DND-41 (cell line): Measurements from ENCODE around the gene DLX1.

Experiments
- ATAC-seq: fragments of 200-7000 bp; cut with Tn5 transposase; 3 replicates; pipeline ENCODE4 v1.9.1; 2021; ENCODE audit warnings: low read depth; ENCODE audit not compliant: insufficient read depth
- DNase-seq: peaks from one replicate; pipeline ENCODE4 v3.0.0-alpha.2; 2020
- H2AFZ ChIP-seq: 2 replicates; pipeline ENCODE4 v1.6.0; 2012; ENCODE audit warnings: low read depth, low read length
- H3K27ac ChIP-seq: 2 replicates; pipeline ENCODE4 v1.5.1; 2012; ENCODE audit warnings: low read length, inconsistent platforms
- H3K27me3 ChIP-seq: fragments of 200-600 bp; sonication (generic); 2 replicates; pipeline ENCODE4 v1.6.0; 2012; ENCODE audit warnings: low read length, mild to moderate bottlenecking, inconsistent platforms; ENCODE audit not compliant: insufficient read depth, poor library complexity
- H3K36me3 ChIP-seq: 2 replicates; pipeline ENCODE4 v1.5.1; 2012; ENCODE audit warnings: low read length, inconsistent platforms; ENCODE audit not compliant: insufficient read depth
- H3K4me1 ChIP-seq: 2 replicates; pipeline ENCODE4 v1.5.1; 2012; ENCODE audit warnings: mild to moderate bottlenecking, low read length; ENCODE audit not compliant: insufficient read depth
- H3K4me2 ChIP-seq: 2 replicates; pipeline ENCODE4 v1.6.0; 2012; ENCODE audit warnings: mild to moderate bottlenecking, moderate library complexity, low read length, inconsistent platforms; ENCODE audit not compliant: insufficient read depth
- H3K4me3 ChIP-seq, 2 experiments: fragments of 200-600 bp in 1 of 2; shearing (Covaris generic) in 1 of 2; 2 replicates each; pipeline ENCODE4 v1.5.1; 2012 to 2016; ENCODE audit warnings: inconsistent platforms in 2 of 2, low read length in 2 of 2, mild to moderate bottlenecking in 2 of 2, low read depth in 1 of 2, moderate library complexity in 1 of 2
- H3K79me2 ChIP-seq: 2 replicates; pipeline ENCODE4 v1.6.0; 2012; ENCODE audit warnings: low read length, inconsistent platforms; ENCODE audit not compliant: insufficient read depth
- H3K9ac ChIP-seq: 2 replicates; pipeline ENCODE4 v1.6.0; 2012; ENCODE audit warnings: low read depth, mild to moderate bottlenecking, inconsistent platforms, low read length, moderate library complexity
- H3K9me3 ChIP-seq: 2 replicates; pipeline ENCODE4 v1.5.1; 2012; ENCODE audit warnings: low read length, moderate library complexity, mild to moderate bottlenecking, inconsistent platforms; ENCODE audit not compliant: insufficient read depth, severe bottlenecking
- H4K20me1 ChIP-seq: 2 replicates; pipeline ENCODE4 v1.6.0; 2012; ENCODE audit warnings: low read length; ENCODE audit not compliant: insufficient read depth
- EZH2 ChIP-seq: IDR thresholded peaks from 3 replicates; pipeline ENCODE4 v1.6.1; 2012; ENCODE audit warnings: borderline replicate concordance, low read depth, mild to moderate bottlenecking, moderate library complexity, low read length, inconsistent platforms; ENCODE audit not compliant: severe bottlenecking
- TF ChIP-seq, protein P1 (sequence below): IDR thresholded peaks from 2 replicates; pipeline ENCODE4 v1.5.1; 2012; ENCODE audit warnings: borderline replicate concordance, low read length, moderate library complexity, mild to moderate bottlenecking; ENCODE audit not compliant: poor library complexity, severe bottlenecking; ENCODE audit errors: extremely low read depth

DLX1 gene

DNA sequence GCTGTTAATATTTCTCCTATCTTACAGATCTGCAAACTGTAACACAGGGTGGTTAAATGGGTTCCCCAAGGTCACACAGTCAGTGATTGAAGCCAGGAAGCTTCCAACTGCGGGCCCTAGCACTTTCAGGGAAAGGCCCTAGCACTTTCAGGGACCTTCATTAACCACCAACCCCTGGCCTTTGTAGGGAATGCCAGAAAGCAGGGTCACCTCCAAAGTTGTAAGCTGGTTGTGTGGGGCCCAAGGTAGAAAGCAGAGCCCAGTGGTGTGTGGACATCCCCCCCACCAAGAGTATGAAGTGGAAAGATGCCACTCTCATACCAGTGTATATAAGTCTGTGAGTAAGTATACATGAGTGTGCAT is 13.0 kb downstream of the DLX1 start:
- TF ChIP-seq, protein P1, sequence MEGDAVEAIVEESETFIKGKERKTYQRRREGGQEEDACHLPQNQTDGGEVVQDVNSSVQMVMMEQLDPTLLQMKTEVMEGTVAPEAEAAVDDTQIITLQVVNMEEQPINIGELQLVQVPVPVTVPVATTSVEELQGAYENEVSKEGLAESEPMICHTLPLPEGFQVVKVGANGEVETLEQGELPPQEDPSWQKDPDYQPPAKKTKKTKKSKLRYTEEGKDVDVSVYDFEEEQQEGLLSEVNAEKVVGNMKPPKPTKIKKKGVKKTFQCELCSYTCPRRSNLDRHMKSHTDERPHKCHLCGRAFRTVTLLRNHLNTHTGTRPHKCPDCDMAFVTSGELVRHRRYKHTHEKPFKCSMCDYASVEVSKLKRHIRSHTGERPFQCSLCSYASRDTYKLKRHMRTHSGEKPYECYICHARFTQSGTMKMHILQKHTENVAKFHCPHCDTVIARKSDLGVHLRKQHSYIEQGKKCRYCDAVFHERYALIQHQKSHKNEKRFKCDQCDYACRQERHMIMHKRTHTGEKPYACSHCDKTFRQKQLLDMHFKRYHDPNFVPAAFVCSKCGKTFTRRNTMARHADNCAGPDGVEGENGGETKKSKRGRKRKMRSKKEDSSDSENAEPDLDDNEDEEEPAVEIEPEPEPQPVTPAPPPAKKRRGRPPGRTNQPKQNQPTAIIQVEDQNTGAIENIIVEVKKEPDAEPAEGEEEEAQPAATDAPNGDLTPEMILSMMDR = no peak
- no peak for TF ChIP-seq EZH2
- Histone ChIP-seq H2AFZ (no peak overlapping the region), H3K36me3 (no peaks in the 10 kb centered on the region), H3K27me3 (peaks cover 48% of the 10 kb centered on the region), H3K4me3 (no peak overlapping the region), H3K79me2 (no peaks in the 10 kb centered on the region), H3K27ac (no peak overlapping the region), H4K20me1 (peaks cover 10% of the 10 kb centered on the region; the same call in 1 of the 2 replicates), H3K4me2 (no peak overlapping the region), H3K4me1 (peaks cover 44% of the 10 kb centered on the region), H3K9me3 (no peaks in the 10 kb centered on the region), H3K9ac (no peak overlapping the region)
- ATAC-seq = no peak
- no peak for DNase-seq

DNA sequence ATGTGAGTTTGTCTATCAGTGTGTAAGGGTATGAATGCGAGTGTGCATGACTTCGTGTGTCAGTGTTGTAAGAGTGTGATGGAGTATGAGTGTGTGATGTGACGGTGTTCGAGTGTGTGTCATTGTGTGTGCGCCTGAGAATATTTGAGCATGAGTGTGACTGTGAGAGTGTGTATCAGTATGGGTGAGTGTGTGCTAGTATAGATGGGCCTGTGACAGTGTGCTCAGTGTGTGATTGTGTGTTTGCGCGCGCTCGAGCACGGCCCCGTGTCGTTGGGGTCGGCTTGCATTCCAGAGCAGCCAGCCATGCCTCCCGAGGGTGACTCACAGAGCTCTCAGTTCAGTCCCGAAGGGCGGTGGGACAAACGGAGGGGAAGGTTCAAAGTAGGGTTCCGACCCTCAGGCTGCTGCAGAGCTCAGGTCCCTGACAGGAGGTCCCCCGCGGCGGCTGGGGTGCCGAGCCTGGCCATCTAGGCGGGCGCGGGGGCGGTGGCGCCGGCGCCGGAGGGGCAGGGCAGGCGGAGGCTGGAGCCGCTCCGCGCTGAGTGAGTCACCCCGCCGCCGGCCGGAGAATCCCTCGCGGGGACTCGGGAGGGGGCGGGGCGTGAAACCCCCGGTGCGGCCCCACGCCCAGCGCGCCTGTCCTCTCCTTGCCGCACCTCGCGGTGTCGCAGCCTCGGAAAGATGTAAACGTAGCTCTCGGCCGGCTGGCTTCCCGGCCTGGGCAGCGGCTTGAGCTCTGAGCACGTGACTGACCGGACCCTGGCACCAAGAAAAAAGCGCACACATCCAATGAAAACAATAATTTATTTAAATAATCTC is 13.6 kb downstream of the DLX1 start:
- Histone ChIP-seq H3K27ac (no peak overlapping the region), H3K4me2 (no peak overlapping the region), H3K36me3 (no peaks in the 10 kb centered on the region), H2AFZ (no peak overlapping the region), H3K9me3 (no peaks in the 10 kb centered on the region), H3K4me1 (peaks cover 50% of the 10 kb centered on the region), H3K79me2 (no peaks in the 10 kb centered on the region), H3K4me3 (no peak overlapping the region), H3K9ac (no peak overlapping the region), H4K20me1 (peaks cover 10% of the 10 kb centered on the region; the same call in 1 of the 2 replicates), H3K27me3 (peaks cover 44% of the 10 kb centered on the region)
- no peak for TF ChIP-seq EZH2
- TF ChIP-seq, protein P1 = no peak
- ATAC-seq (no peak), DNase-seq (no peak)

DNA sequence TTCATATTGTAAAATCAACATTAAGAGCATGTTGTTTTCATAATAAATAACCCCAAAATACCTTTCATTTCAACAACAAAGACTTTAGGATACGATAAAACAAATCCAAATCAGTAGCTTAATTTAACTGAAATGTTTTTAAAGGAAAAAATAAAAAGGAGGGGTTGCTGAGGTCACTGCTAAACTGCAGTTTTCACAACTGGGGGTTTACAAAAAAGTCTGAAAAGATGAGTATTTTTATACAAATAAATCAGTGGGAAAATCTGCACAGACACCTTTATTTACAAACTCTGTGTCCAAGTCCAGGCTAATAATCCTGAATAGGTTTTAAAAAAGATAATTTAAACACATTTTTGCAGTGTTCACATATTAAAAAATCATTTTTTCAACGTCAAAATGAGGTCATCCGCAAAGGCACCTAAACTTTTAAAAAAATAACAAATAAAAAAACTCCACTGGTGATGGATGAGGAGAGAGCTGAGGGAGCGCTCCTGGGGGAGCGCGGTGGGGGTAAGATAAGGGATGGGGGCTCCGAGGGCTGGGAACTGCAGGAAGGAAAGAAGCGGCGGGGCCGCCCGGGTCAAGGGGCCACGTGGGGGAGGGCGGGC is 14.3 kb downstream of the DLX1 start:
- H3K9ac ChIP-seq = no peak overlapping the region
- no peak overlapping the region for H2AFZ ChIP-seq
- no peak overlapping the region for H3K4me2 ChIP-seq
- peaks cover 53% of the 10 kb centered on the region for H3K4me1 ChIP-seq
- no peak overlapping the region for H3K4me3 ChIP-seq
- peaks cover 42% of the 10 kb centered on the region for H3K27me3 ChIP-seq
- TF ChIP-seq, protein P1 = no peak
- TF ChIP-seq EZH2 = no peak
- H3K27ac ChIP-seq = no peak overlapping the region
- ATAC-seq (no peak), DNase-seq (no peak)
- H4K20me1 ChIP-seq = peaks cover 10% of the 10 kb centered on the region; the same call in 1 of the 2 replicates
- no peaks in the 10 kb centered on the region for H3K36me3 ChIP-seq
- H3K79me2 ChIP-seq = no peaks in the 10 kb centered on the region
- no peaks in the 10 kb centered on the region for H3K9me3 ChIP-seq
